Measurements from ENCODE around the gene MAML2. TPM values are rescaled to one million over a fixed set of nuclear protein-coding genes. Genes with fewer than 3 reads are reported as not detected.

Gene MAML2
- total and polyA plus RNA-seq, 2 of the 8 experiments (the other 6 are each of a cell fraction or from before 2014, with no cell fraction given): 3.8 to 6.6 TPM

DNA sequence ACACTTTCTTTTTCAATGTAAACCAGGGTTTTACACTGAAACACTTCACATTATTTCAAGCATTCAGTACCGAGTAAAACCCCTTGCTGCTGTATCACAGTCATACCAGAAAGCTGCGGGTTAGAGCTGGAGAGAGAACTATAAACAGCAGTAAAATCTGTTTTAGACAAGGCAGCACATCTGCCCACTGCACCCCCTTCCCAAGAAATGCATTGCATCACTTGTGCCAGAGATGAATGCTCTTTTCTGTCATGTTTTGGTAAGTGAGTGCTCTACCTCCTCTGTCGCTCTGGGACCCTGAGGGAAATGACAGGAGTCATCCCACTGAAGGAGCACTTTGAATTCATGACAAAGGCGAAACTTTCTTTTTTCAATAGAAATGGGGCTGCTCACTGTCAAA is 107.2 kb downstream of the MAML2 start:
- no peak overlapping the region for H3K4ac ChIP-seq (replicated peaks; ENCODE audit: insufficient read length, low read depth, low read length)
- H3K9ac ChIP-seq (replicated peaks in 1 of 4; ENCODE audit: extremely low read depth in 1 of 4, low read depth in 3 of 4, low read length in 3 of 4): no peak overlapping the region
- H2BK120ac ChIP-seq (replicated peaks; ENCODE audit: low read depth, low read length): no peak overlapping the region
- no peak overlapping the region for H3K4me2 ChIP-seq (ENCODE audit: insufficient read depth in 1 of 2, low read depth in 2 of 2, low read length in 2 of 2)
- H3K36me3 ChIP-seq (ENCODE audit: control insufficient read depth in 2 of 4, insufficient read depth in 4 of 4, low read length in 3 of 4): no peaks in the 10 kb centered on the region
- ChIA-PET CTCF (ENCODE audit: partially characterized antibody) (interaction anchor here (0.6 to 1.7 kb wide), 5 partner anchors 10 to 180 kb away, joined by 3 to 5 read pairs (median 3); partner anchors contain the start of gene MAML2), POLR2A (ENCODE audit: partially characterized antibody) (interaction anchor here (0.6 to 0.8 kb wide), 2 partner anchors 32 to 1037 kb away, joined by 3 read pairs; no protein-coding TSS in a partner anchor)
- no peaks in the 10 kb centered on the region for H4K20me1 ChIP-seq (replicated peaks in 1 of 2; ENCODE audit: control insufficient read depth in 1 of 2, insufficient read depth in 2 of 2, low read length in 2 of 2)
- H3K23me2 ChIP-seq (ENCODE audit: low read depth, low read length): no peaks in the 10 kb centered on the region
- no peaks in the 10 kb centered on the region; a peak in 1 of 7 replicates for H3K4me1 ChIP-seq (replicated peaks in 1 of 4; ENCODE audit: control insufficient read depth in 3 of 4, insufficient read depth in 4 of 4, low read length in 3 of 4)
- H3K14ac ChIP-seq (ENCODE audit: insufficient read length): no peak overlapping the region
- no peak overlapping the region for H2BK5ac ChIP-seq (ENCODE audit: low read depth, low read length)
- H3K79me1 ChIP-seq (ENCODE audit: low read depth, low read length): no peaks in the 10 kb centered on the region
- DNase-seq (ENCODE audit: low read depth in 1 of 2, low spot score in 2 of 2) (no peak), FAIRE-seq (no peak)
- H2AK5ac ChIP-seq (ENCODE audit: low read depth, low read length): no peak overlapping the region
- H3K23ac ChIP-seq (ENCODE audit: insufficient read length): no peak overlapping the region
- no peak overlapping the region for H4K8ac ChIP-seq (ENCODE audit: extremely low read depth, insufficient read depth, low read length)
- no peaks in the 10 kb centered on the region for H3K27me3 ChIP-seq (replicated peaks in 1 of 4; ENCODE audit: control insufficient read depth in 3 of 4, extremely low read depth in 1 of 4, insufficient read depth in 3 of 4, low read length in 3 of 4)
- no peak overlapping the region for H2BK20ac ChIP-seq (ENCODE audit: low read length)
- no peak overlapping the region for H2AFZ ChIP-seq (ENCODE audit: low read length)
- H3K9me3 ChIP-seq (ENCODE audit: insufficient read depth in 2 of 2, low read depth in 1 of 2, low read length in 1 of 2): no peaks in the 10 kb centered on the region
- H3K27ac ChIP-seq (ENCODE audit: low read depth, low read length): no peak overlapping the region
- H2BK15ac ChIP-seq (ENCODE audit: low read length): no peak overlapping the region
- H3K18ac ChIP-seq (ENCODE audit: extremely low read depth, low read length): no peak overlapping the region
- H4K91ac ChIP-seq (replicated peaks; ENCODE audit: insufficient read length, low read length): no peak overlapping the region
- H2BK12ac ChIP-seq (ENCODE audit: low read depth, low read length): no peak overlapping the region
- no peak overlapping the region for H4K5ac ChIP-seq (ENCODE audit: insufficient read length, low read depth, low read length)
- no peaks in the 10 kb centered on the region for H3K79me2 ChIP-seq (ENCODE audit: control insufficient read depth in 1 of 2, insufficient read depth in 2 of 2, low read length in 2 of 2)
- H3K4me3 ChIP-seq (ENCODE audit: extremely low read depth in 1 of 4, insufficient read depth in 2 of 4, low read depth in 3 of 4, low read length in 4 of 4): no peak overlapping the region
- no peak overlapping the region for H3K56ac ChIP-seq (replicated peaks; ENCODE audit: insufficient read length, low read depth, low read length)
- WGBS, 2 experiments (ENCODE audit: extremely low coverage in 1 of 2, insufficient coverage in 1 of 2, insufficient read length in 1 of 2, insufficient replicate concordance in 2 of 2, low coverage in 1 of 2, low lambda C conversion rate in 2 of 2, missing lambda C conversion rate in 1 of 2): 83% methylated on average over 4 of the region's 4 CpGs; no CpG with 5 or more reads in 1 of the 2 experiments
- TF ChIP-seq HDAC6 (IDR thresholded peaks at IDR 0.05; ENCODE audit: low read depth, low read length) (no peak), FOSL1 (IDR thresholded peaks at IDR 0.05; ENCODE audit: insufficient read depth, low read depth, low read length) (no peak), KDM4A (IDR thresholded peaks at IDR 0.05; ENCODE audit: low read depth, low read length, severe bottlenecking) (no peak), MAX (IDR thresholded peaks at IDR 0.05) (no peak), PHF8 (conservative IDR thresholded peaks at IDR 0.05; ENCODE audit: low read depth, low read length) (no peak), SAP30 (IDR thresholded peaks at IDR 0.05; ENCODE audit: insufficient read depth, insufficient replicate concordance, low read length) (no peak), CHD2 (IDR thresholded peaks at IDR 0.05; ENCODE audit: low read length) (no peak), ASH2L (IDR thresholded peaks at IDR 0.05; ENCODE audit: low read length) (no peak), POU5F1 (IDR thresholded peaks at IDR 0.05; ENCODE audit: low read depth, low read length) (no peak), CBX5 (IDR thresholded peaks at IDR 0.05; ENCODE audit: low read depth, low read length) (no peak), SP1 (IDR thresholded peaks at IDR 0.05; ENCODE audit: low read depth, low read length) (no peak)
- TF ChIP-seq, protein P1, sequence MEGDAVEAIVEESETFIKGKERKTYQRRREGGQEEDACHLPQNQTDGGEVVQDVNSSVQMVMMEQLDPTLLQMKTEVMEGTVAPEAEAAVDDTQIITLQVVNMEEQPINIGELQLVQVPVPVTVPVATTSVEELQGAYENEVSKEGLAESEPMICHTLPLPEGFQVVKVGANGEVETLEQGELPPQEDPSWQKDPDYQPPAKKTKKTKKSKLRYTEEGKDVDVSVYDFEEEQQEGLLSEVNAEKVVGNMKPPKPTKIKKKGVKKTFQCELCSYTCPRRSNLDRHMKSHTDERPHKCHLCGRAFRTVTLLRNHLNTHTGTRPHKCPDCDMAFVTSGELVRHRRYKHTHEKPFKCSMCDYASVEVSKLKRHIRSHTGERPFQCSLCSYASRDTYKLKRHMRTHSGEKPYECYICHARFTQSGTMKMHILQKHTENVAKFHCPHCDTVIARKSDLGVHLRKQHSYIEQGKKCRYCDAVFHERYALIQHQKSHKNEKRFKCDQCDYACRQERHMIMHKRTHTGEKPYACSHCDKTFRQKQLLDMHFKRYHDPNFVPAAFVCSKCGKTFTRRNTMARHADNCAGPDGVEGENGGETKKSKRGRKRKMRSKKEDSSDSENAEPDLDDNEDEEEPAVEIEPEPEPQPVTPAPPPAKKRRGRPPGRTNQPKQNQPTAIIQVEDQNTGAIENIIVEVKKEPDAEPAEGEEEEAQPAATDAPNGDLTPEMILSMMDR (IDR thresholded peaks at IDR 0.05; ENCODE audit: control extremely low read depth in 1 of 3, insufficient read depth in 1 of 3, low read depth in 1 of 3, low read length in 3 of 3): no peak
